HG02884 (cell line): Measurements from ENCODE around the gene SAT2.
A peak's percentile ranks its signal among the peaks of the same experiment; 100 is the strongest.
"Not testable (repeated sequence)": the region's sequence is repeated elsewhere in the genome, so short reads cannot be mapped to it uniquely, and the experiment has no call there.

Experiments used
- ATAC-seq: cut with Tn5 transposase; IDR thresholded peaks from one replicate; pipeline ENCODE4 v1.9.1; 2021; ENCODE audit warnings: mild to moderate bottlenecking, moderate library complexity; ENCODE audit not compliant: unreplicated experiment

Gene SAT2

GRCh38 chr17:7627250-7628121 is at the start of gene SAT2:
Gene SAT2 (minus strand): TSS chr17:7627821. CDS start chr17:7627635, 186 bp downstream.
- ATAC-seq, result peak; percentile 81

DNA sequence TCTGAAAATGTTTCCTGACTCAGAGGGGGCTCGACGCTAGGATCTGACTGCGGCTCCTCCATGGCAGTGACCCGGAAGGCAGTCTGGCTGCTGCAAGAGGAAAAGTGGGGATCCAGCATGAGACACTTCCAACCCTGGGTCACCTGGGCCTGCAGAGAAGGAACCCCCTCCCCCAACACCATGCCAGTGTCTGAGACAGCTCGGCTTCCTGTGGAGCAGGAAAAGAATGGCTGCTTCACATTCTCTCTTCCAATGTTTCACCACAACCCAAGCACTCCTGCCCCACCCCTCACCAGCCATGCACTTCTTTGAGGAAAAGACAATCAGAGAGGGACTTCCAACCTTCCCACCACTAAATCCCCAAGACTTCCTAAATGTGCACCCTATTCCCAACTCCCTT is 48.9 kb upstream of the SAT2 start:
- ATAC-seq, result no peak

- ATAC-seq, result no peak
Observed at GRCh38 chr17:7674934-7675333, 47.3 kb upstream of the SAT2 start.

DNA sequence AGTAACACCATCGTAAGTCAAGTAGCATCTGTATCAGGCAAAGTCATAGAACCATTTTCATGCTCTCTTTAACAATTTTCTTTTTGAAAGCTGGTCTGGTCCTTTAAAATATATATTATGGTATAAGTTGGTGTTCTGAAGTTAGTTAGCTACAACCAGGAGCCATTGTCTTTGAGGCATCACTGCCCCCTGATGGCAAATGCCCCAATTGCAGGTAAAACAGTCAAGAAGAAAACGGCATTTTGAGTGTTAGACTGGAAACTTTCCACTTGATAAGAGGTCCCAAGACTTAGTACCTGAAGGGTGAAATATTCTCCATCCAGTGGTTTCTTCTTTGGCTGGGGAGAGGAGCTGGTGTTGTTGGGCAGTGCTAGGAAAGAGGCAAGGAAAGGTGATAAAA is 45.6 kb upstream of the SAT2 start:
- ATAC-seq, result no peak

DNA sequence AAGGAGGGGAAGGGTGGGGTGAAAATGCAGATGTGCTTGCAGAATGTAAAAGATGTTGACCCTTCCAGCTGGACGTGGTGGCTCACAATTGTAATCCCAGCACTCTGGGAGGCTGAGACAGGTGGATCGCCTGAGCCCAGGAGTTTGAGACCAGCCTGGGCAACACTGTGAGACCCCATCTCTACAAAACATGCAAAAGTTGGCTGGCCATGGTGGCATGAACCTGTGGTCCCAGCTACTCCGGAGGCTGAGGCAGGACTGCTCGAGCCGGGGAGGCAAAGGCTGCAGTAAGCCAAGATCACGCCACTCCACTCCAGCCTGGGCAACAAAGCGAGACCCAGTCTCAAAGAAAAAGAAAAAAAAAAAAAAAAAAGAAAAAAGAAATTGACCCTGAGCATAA is 40.9 kb upstream of the SAT2 start:
- no peak for ATAC-seq

DNA sequence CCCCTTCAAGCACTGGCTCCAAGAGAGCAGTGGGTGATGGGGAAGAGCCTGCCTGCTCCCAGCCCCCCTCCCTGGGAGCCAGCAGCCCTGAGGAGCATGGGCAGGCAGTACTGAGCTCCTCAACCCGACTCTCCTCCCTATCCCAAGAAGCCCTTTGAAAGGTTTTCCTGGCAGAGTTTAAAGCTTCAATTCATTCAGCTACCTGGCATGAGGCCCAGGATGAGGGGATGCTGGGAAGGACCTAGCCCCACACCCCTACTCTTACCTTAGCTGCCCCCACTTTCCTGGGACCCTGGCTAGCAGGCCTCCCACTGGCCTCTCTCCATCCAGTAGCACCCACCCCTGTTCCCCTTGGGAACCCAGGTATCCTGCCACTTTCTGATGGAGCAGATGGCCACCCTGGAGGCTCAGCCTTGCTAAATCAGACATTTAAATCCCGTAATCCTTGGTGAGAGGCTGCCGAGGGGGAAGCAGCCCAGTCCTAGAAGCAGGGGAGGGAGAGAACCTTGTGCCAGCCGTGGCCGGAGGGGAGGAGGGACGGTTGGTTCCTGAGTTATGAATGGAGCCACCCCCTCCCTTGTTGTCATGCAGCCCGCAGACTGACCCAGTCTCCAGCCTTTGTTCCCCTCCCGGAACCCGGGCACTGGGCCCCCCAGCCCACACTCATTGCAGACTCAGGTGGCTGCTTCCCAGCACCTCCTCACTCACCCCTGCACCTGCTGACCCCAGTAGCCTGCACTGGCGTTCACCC is 40.2 kb upstream of the SAT2 start:
- ATAC-seq, result no peak

- no peak for ATAC-seq
Observed at GRCh38 chr17:7656958-7657609, 29.5 kb upstream of the SAT2 start.

- ATAC-seq, result no peak
Observed at GRCh38 chr17:7655541-7655840, 27.9 kb upstream of the SAT2 start.

DNA sequence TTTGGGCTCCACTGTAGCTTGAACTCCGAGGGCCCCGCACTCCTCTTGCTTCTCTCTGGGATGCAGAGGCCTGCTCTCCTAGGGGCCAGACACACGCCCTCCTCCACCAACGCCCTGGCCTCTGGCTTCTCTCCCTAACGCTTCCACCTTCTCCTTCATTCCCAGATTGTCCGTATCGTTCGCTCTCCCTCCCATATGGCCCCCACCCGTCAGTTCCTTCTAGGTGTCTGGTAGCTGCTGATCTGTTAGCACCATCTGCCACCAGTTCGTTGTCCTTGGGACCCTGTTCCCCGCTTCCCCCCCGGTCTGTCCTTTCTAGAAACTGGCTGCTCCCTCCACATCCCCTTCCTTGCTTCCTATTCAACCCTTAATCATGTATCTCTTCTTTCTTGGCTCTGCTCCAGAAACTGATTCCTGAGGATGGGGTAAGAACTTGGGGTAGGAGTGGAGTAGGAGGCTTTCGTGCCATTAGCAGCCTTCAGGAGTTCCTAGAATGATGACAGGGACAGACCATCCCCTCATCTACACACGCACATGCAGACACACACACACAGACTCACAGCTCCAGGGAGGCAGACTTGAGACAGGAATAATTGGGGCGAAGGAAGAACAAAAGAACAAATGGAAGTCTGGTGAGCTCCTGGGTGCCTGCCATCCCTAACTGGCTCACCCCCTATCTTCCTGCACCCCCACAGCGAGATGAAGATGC is 27.4 kb upstream of the SAT2 start:
- no peak for ATAC-seq

GRCh38 chr17:7652388-7653356 is 25.1 kb upstream of the SAT2 start:
- ATAC-seq, result no peak

- no peak for ATAC-seq
Observed at GRCh38 chr17:7651665-7652387, 24.2 kb upstream of the SAT2 start.

- ATAC-seq, result no peak
Observed at GRCh38 chr17:7651097-7651664, 23.6 kb upstream of the SAT2 start.

DNA sequence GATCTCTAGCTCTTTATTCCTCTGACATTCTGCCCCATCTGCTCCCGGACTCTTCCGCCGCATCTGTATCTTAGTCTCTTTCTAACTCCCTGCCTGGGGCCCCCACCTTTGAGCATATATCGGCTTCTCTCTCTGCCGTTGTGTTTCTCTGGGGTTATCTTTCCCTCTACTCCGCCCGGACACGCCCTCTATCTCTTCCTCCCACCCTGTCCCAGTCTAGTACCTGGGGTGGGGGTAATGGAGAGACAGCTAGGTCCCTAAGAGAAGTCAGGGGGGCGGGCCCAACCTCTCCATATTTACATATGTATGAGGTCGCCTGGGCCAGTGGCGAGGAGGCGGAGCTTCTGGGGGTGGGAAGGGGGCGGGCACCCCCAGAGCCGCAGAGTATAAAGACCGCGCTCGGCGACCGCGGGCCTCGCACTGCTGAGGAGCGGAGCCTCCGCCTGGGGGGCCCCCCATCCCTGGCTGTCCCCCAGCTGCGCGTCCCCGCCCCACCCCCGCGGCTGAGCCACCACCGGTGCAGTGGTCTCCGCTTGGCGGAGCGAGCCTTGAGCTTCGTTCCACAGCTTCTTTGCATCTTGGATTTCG is 23.0 kb upstream of the SAT2 start, which contains the start of gene ATP1B2:
Gene ATP1B2 (plus strand): TSS at position 418 of the 588 bp plus-strand sequence. CDS start 593 bp downstream, outside the sequence.
- ATAC-seq, result no peak

DNA sequence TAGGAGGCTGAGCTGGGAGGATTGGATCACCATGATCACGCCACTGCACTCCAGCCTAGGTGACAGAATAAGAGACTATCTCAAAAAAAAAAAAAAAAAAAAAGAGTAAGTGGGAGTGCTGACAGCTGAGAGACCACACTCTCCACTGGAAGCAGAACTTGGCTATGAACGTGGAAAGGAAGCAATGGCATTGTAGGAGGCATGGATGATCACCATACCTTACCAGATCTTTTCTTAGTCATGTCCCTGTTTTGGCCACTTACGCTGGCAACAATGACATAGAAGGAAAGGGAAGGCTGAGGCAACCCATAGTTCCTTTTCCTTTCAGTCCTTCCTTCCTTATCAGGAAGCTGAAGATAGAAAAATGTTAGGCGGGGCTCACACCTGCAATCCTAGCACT is 19.4 kb upstream of the SAT2 start:
- ATAC-seq, result no peak

DNA sequence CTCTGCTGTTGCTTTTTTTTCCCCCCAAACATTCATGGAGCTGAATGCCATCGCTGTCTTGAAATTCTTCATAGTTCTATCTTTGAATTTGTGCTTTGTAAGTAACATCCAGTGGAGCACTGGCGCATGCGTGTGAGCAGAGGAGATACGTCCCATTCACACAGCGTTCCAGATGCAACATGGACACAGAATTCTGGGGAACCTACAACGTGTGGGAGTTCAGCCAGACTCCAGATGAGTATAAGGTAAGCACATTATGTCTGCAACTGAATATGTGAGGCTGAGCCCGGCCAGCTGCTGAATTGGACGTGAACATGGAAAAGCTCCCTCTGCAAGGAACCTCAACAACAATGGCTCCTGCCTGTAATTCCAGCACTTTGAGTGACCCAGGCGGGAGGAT is 18.8 kb upstream of the SAT2 start:
- no peak for ATAC-seq

DNA sequence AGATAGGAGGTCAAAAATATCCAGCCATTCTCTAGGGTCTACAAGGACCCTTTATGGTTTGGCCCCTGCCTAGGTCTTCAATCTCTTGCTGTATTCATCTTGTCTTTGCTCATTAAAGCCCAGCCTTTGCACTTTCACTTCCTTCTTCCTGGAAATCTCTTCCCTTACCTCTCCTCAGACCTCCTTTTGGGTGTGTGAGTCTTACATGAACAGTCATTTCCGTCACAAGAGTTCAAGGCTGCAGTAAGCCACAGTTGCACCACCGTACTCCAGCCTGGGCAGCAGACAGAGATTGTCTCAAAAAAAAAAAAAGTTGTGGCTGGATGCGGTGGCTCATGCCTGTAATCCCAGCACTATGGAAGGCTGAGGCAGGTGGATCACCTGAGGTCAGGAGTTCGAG is 17.2 kb upstream of the SAT2 start:
- no peak for ATAC-seq

- ATAC-seq, result not testable (repeated sequence)
Observed at GRCh38 chr17:7641635-7642034, 14.0 kb upstream of the SAT2 start.

DNA sequence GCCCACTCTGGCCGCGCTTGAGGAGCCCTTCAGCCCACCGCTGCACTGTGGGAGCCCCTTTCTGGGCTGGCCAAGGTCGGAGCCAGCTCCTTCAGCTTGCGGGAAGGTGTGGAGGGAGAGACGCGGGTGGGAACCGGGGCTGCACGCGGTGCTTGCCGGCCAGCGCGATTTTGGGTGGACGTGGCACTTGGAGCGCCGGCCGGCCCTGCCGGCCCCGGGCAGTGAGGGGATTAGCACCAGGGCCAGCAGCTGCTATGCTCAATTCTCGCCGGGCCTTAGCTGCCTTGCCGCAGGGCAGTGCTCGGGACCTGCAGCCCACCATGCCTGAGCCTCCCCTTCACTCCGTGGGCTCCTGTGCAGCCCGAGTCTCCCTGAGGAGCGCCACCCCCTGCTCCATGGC is 13.2 kb upstream of the SAT2 start:
- ATAC-seq, result no peak

DNA sequence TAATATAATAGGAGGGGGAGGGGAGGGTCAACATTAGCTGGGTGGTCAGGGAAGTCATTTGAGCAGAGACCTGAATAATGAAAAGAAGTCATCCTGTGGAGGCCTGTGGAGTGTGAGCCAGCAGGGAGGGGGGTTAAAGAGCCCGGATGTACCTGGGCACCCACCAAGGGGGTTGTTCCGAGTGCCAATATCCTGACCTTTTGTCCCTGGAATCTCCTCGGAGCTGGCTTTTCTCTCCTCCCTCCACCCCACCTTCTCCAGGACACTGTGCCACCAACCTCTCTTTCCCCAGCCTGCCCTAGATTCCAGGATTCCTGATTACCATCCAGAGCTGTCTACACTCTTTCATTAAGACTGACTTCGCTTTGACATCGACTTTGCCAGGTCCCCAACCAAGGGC is 8.5 kb upstream of the SAT2 start:
- ATAC-seq, result no peak
